ENCODE measurements around the gene AKT1.

AKT1 gene

DNA sequence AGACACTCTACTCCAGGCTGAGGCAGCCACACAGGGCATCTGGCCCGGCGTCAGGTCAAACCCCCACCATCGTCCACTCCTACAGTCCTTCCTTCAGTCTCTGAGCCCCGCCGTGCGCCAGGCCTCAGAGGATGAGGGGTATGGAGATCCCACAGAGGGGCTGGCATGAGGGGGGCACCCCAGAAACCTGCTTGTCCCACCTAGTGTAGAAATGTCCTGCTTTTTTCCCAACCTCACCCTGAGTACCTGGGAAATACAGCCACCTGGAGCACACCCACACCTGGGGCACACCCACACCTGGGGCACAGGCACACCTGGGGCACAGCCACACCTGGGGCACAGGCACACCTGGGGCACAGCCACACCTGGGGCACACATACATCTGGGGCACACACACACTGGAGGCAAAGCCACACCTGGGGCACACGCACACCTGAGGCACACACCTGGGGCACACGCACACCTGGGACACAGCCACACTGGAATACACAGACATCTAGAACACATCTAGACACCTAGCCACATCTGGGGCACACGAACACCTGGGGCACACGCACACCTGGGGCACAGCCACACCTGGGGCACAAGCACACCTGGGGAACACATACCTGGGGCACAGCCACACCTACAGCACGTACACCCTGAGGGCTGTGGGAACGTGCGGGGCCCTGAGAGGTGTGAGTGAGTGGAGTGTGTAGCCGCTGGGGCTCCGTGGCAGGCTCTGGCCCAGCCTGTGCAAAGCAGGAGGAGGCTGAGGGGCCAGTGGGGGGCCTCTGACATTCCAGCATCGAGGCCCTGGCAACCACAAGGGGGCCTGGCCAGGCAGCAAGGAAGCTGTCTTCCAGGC lies 18.4 kb downstream of the AKT1 start:
- Histone ChIP-seq H3K79me1 (ENCODE audit: low read length) (no peaks in the 10 kb centered on the region), H4K91ac (ENCODE audit: low read depth, low read length) (no peak overlapping the region), H3K79me2 (ENCODE audit: control insufficient read depth, insufficient read depth, low read length, poor library complexity) (no peaks in the 10 kb centered on the region), H3K36me3 (ENCODE audit: control insufficient read depth in 1 of 2, insufficient read depth in 2 of 2, low read length in 2 of 2) (peaks cover 88 to 90% of the 10 kb centered on the region in 2 experiments), H3K9me3 (ENCODE audit: insufficient read depth, low read depth, low read length) (peaks cover 6% of the 10 kb centered on the region), H3K4me3 (ENCODE audit: low read depth, low read length) (no peak overlapping the region), H3K4me2 (ENCODE audit: low read length) (no peak overlapping the region), H3K23ac (ENCODE audit: low read length) (no peak overlapping the region), H4K8ac (ENCODE audit: low read depth, low read length) (no peak overlapping the region), H3K4me1 (ENCODE audit: control insufficient read depth in 1 of 2, insufficient read depth in 2 of 2, low read length in 2 of 2) (peaks cover 0 to 7% of the 10 kb centered on the region in 2 experiments), H2BK120ac (ENCODE audit: insufficient read depth, low read length, poor library complexity) (no peak overlapping the region), H3K18ac (ENCODE audit: low read length) (no peak overlapping the region), H3K4ac (ENCODE audit: low read depth, low read length) (no peak overlapping the region), H3K27me3 (ENCODE audit: insufficient read depth, low read length) (no peaks in the 10 kb centered on the region), H3K14ac (ENCODE audit: low read length) (no peak overlapping the region), H3K9ac (ENCODE audit: low read length) (no peak overlapping the region), H2BK12ac (ENCODE audit: low read length) (no peak overlapping the region), H2AFZ (ENCODE audit: insufficient read depth, low read length, poor library complexity) (no peak overlapping the region), H2AK5ac (ENCODE audit: low read length) (no peak overlapping the region), H4K12ac (ENCODE audit: low read depth, low read length) (no peak overlapping the region), H3K27ac (ENCODE audit: low read depth, low read length) (no peak overlapping the region), H2BK5ac (ENCODE audit: low read depth, low read length, poor library complexity) (no peak overlapping the region)
- WGBS (ENCODE audit: extremely low coverage, insufficient coverage, insufficient read length), result no CpG with 5 or more reads among the region's 16 CpGs
- no peak for DNase-seq

DNA sequence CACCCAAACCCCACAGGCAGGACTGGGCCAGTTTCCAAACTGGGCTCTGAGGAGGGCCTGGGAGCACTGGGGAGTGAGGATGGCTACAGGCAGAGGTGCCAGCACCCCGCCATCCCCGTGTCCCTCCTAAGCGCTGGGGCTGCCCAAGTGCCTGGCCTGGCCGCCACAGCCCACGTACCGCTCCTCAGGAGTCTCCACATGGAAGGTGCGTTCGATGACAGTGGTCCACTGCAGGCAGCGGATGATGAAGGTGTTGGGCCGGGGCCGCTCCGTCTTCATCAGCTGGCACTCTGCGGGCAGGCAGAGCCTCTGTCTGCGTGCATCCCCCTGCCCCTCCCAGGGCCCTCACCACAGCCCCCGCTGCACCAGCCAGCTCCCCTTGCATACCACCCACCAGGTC lies 19.1 kb downstream of the AKT1 start:
- Histone ChIP-seq H3K27me3 (ENCODE audit: insufficient read depth, low read length) (no peaks in the 10 kb centered on the region), H4K8ac (ENCODE audit: low read depth, low read length) (no peak overlapping the region), H3K4me1 (ENCODE audit: control insufficient read depth in 1 of 2, insufficient read depth in 2 of 2, low read length in 2 of 2) (peaks cover 0 to 7% of the 10 kb centered on the region in 2 experiments), H3K9me3 (ENCODE audit: insufficient read depth, low read depth, low read length) (peaks cover 4% of the 10 kb centered on the region), H3K4ac (ENCODE audit: low read depth, low read length) (no peak overlapping the region), H3K79me1 (ENCODE audit: low read length) (no peaks in the 10 kb centered on the region), H3K14ac (ENCODE audit: low read length) (no peak overlapping the region), H3K18ac (ENCODE audit: low read length) (no peak overlapping the region), H3K27ac (ENCODE audit: low read depth, low read length) (no peak overlapping the region), H2BK12ac (ENCODE audit: low read length) (no peak overlapping the region), H2BK5ac (ENCODE audit: low read depth, low read length, poor library complexity) (no peak overlapping the region), H3K9ac (ENCODE audit: low read length) (no peak overlapping the region), H2BK120ac (ENCODE audit: insufficient read depth, low read length, poor library complexity) (no peak overlapping the region), H2AK5ac (ENCODE audit: low read length) (no peak overlapping the region), H3K79me2 (ENCODE audit: control insufficient read depth, insufficient read depth, low read length, poor library complexity) (no peaks in the 10 kb centered on the region), H2AFZ (ENCODE audit: insufficient read depth, low read length, poor library complexity) (no peak overlapping the region), H3K4me2 (ENCODE audit: low read length) (no peak overlapping the region), H3K36me3 (ENCODE audit: control insufficient read depth in 1 of 2, insufficient read depth in 2 of 2, low read length in 2 of 2) (peaks cover 91 to 94% of the 10 kb centered on the region in 2 experiments), H3K4me3 (ENCODE audit: low read depth, low read length) (no peak overlapping the region), H4K12ac (ENCODE audit: low read depth, low read length) (no peak overlapping the region), H4K91ac (ENCODE audit: low read depth, low read length) (no peak overlapping the region), H3K23ac (ENCODE audit: low read length) (no peak overlapping the region)
- DNase-seq, result no peak
- no CpG with 5 or more reads among the region's 15 CpGs for WGBS (ENCODE audit: extremely low coverage, insufficient coverage, insufficient read length)

DNA sequence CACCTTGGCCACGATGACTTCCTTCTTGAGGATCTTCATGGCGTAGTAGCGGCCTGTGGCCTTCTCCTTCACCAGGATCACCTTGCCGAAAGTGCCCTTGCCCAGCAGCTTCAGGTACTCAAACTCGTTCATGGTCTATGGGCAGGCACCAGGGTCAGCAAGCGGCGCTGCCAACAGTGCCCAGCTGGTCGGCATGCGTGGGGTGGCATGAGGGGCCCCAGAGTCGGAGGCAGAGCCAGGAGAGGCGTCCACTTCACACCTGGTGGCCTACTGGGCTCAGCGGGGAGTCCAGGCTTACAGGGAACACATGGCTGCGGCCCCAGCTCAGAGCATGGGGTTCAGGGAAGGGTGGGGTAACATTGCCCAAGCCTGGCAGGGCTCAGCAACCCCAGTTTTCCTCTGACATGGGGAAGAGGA lies 20.5 kb downstream of the AKT1 start:
- Histone ChIP-seq H3K36me3 (ENCODE audit: control insufficient read depth in 1 of 2, insufficient read depth in 2 of 2, low read length in 2 of 2) (peaks cover 91 to 96% of the 10 kb centered on the region in 2 experiments), H3K4me1 (ENCODE audit: control insufficient read depth in 1 of 2, insufficient read depth in 2 of 2, low read length in 2 of 2) (peaks cover 0 to 7% of the 10 kb centered on the region in 2 experiments), H3K9me3 (ENCODE audit: insufficient read depth, low read depth, low read length) (peaks cover 4% of the 10 kb centered on the region), H3K4ac (ENCODE audit: low read depth, low read length) (no peak overlapping the region), H3K4me3 (ENCODE audit: low read depth, low read length) (no peak overlapping the region), H3K23ac (ENCODE audit: low read length) (no peak overlapping the region), H3K9ac (ENCODE audit: low read length) (no peak overlapping the region), H4K8ac (ENCODE audit: low read depth, low read length) (no peak overlapping the region), H3K79me2 (ENCODE audit: control insufficient read depth, insufficient read depth, low read length, poor library complexity) (no peaks in the 10 kb centered on the region), H3K18ac (ENCODE audit: low read length) (no peak overlapping the region), H3K4me2 (ENCODE audit: low read length) (no peak overlapping the region), H2BK5ac (ENCODE audit: low read depth, low read length, poor library complexity) (no peak overlapping the region), H3K27me3 (ENCODE audit: insufficient read depth, low read length) (no peaks in the 10 kb centered on the region), H4K12ac (ENCODE audit: low read depth, low read length) (no peak overlapping the region), H2AFZ (ENCODE audit: insufficient read depth, low read length, poor library complexity) (no peak overlapping the region), H4K91ac (ENCODE audit: low read depth, low read length) (no peak overlapping the region), H3K79me1 (ENCODE audit: low read length) (no peaks in the 10 kb centered on the region), H2BK12ac (ENCODE audit: low read length) (no peak overlapping the region), H2BK120ac (ENCODE audit: insufficient read depth, low read length, poor library complexity) (no peak overlapping the region), H2AK5ac (ENCODE audit: low read length) (no peak overlapping the region), H3K14ac (ENCODE audit: low read length) (no peak overlapping the region), H3K27ac (ENCODE audit: low read depth, low read length) (no peak overlapping the region)
- no peak for DNase-seq
- WGBS (ENCODE audit: extremely low coverage, insufficient coverage, insufficient read length), result no CpG with 5 or more reads among the region's 13 CpGs

DNA sequence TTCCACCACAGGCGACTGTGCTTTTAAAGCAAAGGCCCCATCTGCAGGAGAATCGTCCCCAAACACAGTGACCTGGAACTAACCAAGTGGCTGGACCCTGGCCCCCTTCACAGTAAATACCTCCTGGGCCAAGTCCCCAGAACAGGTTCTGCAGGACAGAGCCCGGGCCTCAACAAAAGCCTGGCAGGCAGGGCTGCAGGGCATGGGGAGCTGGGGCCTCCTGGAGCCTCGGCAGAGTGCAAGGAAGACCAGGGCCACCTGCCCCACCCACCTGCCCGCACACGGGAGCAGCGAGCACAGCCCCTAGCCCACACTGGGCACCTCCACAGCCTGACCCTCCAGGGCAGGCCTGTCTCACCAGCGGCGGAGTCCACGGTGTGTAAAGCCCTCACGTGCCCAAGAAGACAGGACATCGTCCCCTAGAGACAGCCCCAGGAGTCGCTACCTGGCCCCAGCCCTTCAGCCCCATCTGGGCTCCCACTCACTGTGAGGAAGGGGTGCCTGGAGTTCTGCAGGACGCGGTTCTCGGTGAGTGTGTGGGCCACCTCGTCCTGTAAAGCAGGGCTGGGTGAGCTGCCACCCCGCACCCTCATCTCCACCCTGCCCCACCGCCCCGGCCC lies 21.0 kb downstream of the AKT1 start:
- H3K4me2 ChIP-seq (ENCODE audit: low read length), result no peak overlapping the region
- no peaks in the 10 kb centered on the region for H3K79me1 ChIP-seq (ENCODE audit: low read length)
- H3K14ac ChIP-seq (ENCODE audit: low read length), result no peak overlapping the region
- H3K79me2 ChIP-seq (ENCODE audit: control insufficient read depth, insufficient read depth, low read length, poor library complexity), result no peaks in the 10 kb centered on the region
- H2AK5ac ChIP-seq (ENCODE audit: low read length), result no peak overlapping the region
- peaks cover 4% of the 10 kb centered on the region for H3K9me3 ChIP-seq (ENCODE audit: insufficient read depth, low read depth, low read length)
- no peak overlapping the region for H4K91ac ChIP-seq (ENCODE audit: low read depth, low read length)
- H4K8ac ChIP-seq (ENCODE audit: low read depth, low read length), result peak overlapping the region; percentile 12
- H2BK5ac ChIP-seq (ENCODE audit: low read depth, low read length, poor library complexity), result no peak overlapping the region
- H3K18ac ChIP-seq (ENCODE audit: low read length), result no peak overlapping the region
- no peaks in the 10 kb centered on the region for H3K27me3 ChIP-seq (ENCODE audit: insufficient read depth, low read length)
- H3K36me3 ChIP-seq (ENCODE audit: control insufficient read depth in 1 of 2, insufficient read depth in 2 of 2, low read length in 2 of 2), result peaks cover 89 to 96% of the 10 kb centered on the region in 2 experiments
- H3K27ac ChIP-seq (ENCODE audit: low read depth, low read length), result no peak overlapping the region
- no peak overlapping the region for H4K12ac ChIP-seq (ENCODE audit: low read depth, low read length)
- H2AFZ ChIP-seq (ENCODE audit: insufficient read depth, low read length, poor library complexity), result no peak overlapping the region
- DNase-seq, result peak; percentile 46 to 76
- H3K4me1 ChIP-seq (ENCODE audit: control insufficient read depth in 1 of 2, insufficient read depth in 2 of 2, low read length in 2 of 2), result peaks cover 0 to 8% of the 10 kb centered on the region in 2 experiments
- H3K9ac ChIP-seq (ENCODE audit: low read length), result no peak overlapping the region
- H3K23ac ChIP-seq (ENCODE audit: low read length), result no peak overlapping the region
- H2BK12ac ChIP-seq (ENCODE audit: low read length), result no peak overlapping the region
- no peak overlapping the region for H2BK120ac ChIP-seq (ENCODE audit: insufficient read depth, low read length, poor library complexity)
- WGBS (ENCODE audit: extremely low coverage, insufficient coverage, insufficient read length), result no CpG with 5 or more reads among the region's 20 CpGs
- H3K4ac ChIP-seq (ENCODE audit: low read depth, low read length), result no peak overlapping the region
- H3K4me3 ChIP-seq (ENCODE audit: low read depth, low read length), result no peak overlapping the region

Measured in trophoblast cell (in vitro differentiated cells and primary cell).